ENCODE results near the gene KCNMA1.

KCNMA1 gene

DNA sequence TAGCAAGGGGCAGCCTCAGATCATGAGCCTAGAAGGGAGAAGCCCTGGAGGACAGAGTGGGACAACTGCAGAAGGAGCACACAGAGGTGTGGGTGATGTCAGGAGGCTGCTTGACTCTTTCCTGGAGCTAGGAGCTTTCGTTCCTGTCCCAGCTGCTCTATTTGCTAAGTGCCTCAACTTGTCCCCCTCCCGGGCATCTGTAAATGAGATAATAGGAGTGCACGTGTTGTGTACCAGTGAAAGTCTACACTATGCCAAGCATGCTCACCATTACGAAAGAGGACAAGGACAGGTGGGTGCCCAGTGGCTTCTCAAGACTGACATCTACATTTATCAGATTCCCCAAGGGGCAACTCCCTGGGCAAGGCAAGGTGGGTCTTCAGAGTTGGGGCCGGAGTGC lies 162.7 kb downstream of the KCNMA1 start:
- DNase-seq = no peak

DNA sequence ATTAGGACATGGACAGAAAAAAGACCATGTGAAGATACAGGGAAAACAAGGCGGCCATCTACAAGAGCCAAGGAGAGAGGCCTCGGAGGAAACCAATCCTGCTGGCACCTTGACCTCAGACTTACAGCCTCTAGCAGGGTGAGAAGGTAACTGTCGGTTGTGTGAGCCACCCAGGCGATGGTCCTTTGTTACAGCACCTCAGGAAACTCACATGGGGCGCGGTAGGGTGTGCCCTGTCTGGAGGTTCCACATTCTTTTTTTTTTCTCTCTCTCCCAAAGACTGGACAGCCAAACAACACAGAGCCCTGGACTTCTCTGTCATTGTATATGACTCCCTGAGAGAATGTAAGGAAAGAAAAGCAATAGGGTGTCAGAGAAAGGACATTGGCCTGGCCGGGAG lies 163.2 kb downstream of the KCNMA1 start:
- DNase-seq = no peak

DNA sequence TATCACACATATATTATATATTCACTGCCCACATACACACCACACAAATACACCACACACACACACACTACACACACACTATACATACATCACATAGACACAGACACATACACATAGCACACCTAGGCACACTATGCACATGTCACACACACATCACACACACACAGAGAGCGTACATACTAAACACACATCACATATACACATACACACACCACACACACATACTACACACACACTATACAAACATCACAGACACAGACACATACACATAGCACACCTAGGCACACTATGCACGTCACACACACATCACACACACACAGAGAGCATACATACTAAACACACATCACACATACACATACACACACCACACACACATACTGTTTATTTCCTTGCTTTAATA lies 165.5 kb downstream of the KCNMA1 start:
- no peak for DNase-seq

DNA sequence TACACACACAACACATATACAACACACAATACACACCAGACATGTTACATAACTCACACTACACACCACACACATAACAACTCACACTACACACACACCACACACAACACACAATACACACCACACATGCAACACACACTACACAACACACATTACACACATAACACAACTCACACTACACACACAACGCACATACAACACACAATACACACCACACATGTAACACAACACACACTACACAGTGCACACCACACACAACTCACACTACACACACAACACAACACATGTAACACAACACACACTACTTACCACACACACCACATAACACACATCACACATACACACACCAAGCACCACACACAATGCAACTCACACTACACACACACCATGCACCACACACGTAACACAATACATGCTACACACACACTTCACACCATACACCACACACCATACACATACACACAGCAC lies 166.5 kb downstream of the KCNMA1 start:
- no peak for DNase-seq

DNA sequence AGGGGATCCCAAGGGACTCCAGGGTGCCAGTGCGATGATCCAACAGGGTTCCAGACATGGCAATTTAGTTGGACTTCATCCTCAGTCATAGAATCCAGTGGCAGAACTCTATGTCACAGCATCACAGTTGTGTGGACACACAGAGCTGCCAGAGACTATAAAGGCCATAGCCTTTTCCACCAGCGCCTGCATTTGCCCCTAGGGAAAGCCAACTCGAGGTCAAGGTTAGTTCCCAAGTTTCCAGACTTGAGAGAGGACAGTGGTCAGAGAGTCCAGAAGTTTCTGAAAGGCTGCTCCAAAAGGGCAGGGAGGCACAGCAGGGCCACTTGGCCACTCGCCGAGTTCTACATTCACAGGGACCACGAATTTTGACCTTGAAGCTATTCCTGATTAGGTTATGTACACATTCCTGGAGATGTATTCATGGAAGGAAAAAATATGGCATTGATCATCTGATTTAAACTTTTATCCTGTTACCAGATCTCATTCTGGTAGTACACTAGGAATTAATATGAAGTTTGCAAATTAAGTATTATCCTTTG lies 170.1 kb downstream of the KCNMA1 start:
- DNase-seq = no peak

DNA sequence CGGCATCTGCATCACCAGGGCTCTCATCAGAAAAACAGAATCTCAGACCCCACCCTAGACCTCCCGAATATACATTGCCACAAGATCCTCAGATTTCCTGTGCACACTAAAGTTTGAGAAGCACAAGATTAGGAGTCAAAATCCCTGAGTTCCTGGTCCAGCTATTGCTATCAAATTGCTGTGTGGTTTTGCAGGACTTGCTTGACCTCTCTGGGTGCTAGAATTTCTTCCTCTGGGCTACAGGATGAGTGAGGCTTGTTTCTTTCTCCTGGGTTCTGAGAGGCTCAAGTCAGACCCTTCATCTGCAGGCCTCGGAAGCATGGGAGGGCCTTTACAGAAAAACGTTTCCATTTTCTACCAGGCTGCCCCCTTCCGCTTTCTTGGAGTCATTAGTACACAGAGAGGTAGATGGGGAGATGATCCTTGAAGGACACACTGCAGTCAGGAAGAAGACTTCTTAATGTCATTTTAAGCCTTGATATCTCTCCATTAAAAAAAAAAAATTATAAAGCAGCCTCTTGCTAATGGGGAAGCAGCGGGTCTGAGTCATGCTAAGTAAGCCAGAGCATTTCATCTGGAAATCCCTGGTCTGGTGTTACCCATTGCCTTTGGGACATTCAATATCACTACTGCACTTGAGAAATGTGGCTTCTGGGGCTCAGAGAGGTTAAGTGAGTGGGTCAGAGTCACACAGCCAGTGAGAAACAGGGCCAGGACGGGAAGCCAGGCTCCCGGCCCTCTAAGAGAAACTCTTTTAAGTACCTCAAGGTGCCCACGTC lies 173.5 kb downstream of the KCNMA1 start:
- no peak for DNase-seq

DNA sequence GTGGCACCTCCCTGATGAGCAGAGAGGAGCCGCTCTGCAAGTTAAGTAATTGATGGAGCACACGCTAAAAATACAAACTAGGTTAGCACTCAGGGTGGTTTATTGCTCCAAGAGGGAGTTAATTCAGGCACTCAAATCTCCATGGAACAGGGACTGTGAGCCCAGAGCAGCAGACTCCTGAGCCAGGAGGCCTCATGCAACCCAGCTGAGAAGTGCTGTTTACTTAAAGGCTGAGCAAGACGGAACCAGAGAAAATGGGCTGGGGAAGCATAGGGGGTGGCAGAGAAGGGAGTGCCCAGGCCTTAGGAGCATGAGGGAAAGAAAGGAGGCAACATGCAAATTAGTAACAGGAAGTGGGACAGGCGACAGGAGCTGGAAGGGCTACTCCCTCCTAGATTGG lies 174.1 kb downstream of the KCNMA1 start:
- no peak for DNase-seq

DNA sequence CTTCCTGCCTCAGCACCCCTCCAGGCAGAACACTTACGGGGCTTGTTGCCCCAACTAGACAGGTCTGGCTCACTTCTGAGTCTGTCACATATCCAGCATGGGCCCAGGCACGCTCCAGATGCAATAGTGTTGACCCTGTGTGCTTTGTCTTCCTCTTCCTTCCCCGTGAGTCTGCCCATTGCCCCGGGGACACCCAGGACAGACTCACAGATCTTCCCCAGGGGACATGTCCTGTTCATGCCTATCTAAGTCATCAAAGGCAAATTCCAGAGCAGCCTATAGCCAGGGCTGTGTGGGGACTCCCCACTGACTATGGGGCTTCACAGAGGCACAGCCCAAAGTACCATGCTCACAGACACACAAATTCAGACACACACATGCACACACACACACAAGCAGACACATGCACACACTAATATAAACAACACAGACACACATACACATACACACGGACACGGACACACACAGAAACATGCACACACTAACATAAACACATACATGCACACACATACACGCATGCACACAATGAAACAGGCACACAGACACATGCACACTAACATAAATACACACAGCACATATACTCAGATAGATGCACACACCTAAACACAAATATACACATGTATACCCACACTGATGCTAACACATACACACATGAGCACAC lies 175.8 kb downstream of the KCNMA1 start:
- no peak for DNase-seq

DNA sequence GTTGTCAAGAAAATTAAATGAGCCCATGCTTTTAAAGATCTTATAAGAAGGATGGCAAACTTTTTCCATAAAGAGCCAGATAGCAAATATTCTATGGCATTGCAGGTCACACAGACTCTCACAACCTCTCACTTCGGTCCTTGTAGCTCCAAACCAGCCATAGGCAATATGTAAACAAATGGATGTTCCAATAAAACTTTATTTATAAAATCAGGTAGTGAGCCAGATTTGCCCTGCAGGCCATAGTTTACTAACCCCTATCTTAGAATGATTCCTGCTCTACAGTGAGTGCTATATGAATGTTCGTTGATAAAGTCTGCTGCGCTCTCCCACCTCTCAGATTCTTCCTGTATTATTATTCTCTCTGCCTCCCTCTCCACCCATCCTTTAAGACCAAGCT lies 177.7 kb downstream of the KCNMA1 start:
- DNase-seq = no peak

DNA sequence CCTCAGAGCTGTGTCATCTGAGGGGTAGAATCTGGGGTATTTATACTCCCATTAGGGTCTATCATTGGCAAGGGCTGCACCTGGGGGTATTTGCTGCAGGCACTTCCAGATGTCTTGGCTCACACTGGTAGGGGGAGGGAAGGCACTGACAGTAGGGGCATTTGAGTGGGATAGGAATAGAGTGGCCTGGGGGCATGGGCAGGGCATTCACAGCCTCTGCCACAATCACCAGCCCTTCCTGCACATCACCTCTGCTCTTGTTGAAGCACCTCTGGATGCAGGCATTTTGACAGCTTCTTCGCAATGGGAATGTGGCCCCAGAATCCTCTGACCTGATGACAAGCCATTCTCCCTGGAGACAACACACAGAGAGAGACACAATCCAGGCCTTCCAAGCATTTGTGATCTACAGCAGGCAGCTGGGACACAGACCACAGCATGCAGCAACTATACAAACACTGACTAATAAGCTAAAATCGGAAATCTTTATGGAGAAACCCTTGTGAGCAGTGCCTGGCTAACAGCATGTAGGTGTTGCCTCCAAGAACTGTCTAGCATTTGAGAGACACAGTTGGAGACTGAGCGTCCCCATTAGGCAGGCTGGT lies 178.5 kb downstream of the KCNMA1 start:
- no peak for DNase-seq

DNA sequence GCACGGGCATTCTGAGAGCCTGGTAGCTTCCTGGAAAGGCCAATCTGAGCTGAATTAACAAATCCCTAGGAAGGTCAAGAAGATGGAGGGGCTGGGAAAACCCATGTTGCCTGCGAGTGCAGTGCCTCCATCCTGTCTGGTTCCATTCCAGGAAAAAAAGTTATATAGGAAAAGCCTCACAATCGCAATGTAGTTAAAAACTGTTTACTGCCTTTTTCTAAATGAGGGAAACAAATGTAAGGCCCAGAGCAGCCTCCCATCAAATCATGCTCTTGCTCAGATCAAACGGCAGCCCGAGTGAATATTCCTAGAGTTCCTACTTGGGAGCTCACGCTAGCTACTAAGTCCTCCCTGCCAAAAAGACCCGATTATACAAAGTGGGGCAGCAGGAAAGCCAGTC lies 179.9 kb downstream of the KCNMA1 start:
- no peak for DNase-seq

DNA sequence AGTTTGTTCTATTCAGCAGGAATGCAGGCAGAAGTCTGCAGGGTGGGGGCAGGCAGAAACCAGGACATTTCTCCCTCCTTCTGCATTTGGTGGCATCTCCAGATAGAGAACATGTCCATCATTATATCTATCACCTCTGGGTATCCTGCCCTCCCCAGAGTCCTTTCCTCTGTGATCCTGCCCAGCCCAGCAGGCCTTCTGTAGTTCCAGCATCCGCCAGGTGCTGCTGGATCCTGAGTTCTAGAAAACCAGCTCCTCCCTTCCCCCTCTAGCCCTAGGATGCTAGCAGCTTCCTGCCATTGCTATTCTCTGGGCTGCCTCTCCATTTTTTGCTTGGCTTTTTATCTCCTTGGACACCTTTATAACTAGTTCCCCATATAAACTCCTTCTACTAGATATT lies 180.3 kb downstream of the KCNMA1 start:
- no peak for DNase-seq

DNA sequence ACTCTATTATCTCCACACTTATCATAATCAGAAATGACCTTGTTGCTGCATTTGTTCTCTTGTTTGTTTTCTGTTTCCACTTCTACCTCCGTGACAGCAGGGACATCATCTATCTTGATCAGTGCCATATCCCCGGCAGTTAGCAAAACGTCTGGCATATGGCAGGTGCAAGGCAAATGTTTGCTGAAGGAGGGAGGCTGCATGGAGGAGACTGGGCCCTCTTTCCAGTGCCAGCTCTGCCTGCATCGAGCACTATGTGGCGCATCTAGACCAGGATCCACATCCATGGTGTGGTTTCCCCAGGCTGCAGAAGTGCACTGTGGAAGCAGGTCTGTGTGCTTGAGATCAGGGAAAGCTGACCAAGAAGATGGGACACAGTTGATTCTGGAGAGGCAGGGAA lies 181.2 kb downstream of the KCNMA1 start:
- no peak for DNase-seq

DNA sequence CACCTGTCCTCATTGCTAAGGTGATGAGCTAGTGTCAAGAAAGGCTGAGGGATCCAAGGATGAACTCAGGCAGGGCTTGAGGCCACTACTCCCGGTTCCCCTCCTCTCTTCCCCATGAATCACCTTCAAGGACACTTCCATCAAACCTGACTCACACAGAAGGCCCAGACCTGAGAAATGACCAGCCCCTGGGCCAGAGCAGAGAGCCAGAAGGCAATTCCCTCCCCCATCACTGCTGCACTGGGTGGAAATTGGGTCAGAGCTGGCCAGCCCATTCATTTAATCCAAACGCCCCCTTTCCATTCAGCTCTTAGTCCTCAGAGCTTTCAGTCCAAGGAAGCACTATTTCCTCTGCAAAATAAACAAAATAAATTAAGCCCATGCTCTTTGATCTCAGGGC lies 182.0 kb downstream of the KCNMA1 start:
- no peak for DNase-seq

DNA sequence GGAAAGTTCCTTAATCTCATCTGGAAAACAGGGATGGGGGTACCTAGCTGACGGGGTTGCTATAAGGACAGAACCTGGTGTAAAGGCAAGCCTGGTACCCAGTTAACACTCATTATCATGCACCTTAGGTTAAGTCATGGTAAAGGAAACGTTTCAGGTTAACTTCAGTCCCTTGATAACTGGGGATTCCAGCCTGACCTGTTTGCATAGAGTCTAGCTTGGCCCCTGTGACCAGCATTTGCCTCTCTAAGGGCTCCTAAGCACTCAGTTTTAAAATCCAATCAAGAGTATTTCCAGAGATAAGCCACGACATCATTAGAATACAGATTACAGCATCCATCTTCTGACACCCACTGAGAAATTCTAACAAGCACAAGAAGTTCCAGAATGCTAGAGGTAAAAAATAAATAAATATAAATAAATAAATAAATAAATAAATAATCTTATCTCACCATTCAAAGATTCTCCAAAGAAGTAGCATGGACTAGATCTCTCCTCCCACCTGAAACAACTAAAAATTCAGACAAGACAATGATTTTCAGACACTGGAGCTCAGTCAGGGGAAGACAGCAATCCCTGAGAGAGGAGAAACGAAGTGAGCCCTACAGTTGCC lies 184.6 kb downstream of the KCNMA1 start:
- DNase-seq = no peak

DNA sequence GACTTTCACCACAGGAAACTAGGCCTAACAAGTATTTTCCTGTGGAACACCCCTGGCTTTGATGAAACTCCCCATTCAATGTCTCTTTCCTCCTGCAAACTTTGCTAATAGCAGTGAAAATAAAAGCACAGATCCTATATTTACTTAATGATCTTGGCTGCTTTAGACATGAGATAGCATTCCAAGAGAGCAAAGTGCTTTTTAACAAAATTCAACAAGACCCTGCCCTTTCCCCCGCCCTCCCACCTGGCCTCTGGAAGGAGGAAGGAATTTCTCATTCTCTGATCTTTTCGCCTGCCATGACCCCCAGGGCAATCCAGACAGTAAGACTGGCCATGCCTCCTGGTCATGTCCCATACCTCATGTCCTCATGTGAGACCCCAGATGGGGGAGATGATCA lies 185.7 kb downstream of the KCNMA1 start:
- no peak for DNase-seq

DNA sequence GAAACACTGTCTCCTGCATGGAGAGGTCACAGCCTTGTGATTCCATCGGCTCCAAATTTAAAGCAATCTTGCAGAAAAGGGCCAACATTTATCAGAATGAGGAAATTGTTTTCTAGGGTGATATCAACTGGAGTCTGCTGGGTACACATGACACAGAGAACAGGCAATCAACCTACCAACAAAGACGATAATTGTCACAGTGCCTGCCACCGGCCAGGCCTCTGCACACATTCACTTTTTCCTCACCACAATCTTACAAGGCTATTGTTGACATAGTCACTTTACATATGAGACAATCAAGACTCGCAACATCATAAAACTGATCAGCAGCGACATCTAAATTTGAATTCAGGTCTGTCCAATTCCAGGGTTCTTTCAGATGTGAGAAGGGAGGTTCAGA lies 189.4 kb downstream of the KCNMA1 start:
- DNase-seq = no peak

DNA sequence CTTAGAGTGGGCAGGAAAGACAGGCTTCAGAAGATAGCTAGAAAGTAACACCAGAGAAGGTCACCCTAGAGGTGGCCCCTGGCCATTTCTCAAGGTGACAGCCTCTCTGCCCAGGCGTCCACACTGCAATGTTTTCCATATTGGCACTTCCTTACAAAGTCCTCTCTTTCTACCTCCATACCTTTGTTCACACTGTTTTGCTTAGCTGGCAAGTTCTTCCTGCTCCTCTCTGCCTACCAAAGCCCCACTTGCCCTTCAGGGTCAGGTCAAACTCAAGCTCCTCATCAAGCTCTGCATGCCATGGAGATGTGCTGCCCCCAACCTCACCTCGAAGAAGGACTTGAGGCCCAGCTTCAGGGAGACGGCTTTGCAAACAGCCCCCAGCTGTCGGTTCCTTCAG lies 190.9 kb downstream of the KCNMA1 start:
- no peak for DNase-seq

DNA sequence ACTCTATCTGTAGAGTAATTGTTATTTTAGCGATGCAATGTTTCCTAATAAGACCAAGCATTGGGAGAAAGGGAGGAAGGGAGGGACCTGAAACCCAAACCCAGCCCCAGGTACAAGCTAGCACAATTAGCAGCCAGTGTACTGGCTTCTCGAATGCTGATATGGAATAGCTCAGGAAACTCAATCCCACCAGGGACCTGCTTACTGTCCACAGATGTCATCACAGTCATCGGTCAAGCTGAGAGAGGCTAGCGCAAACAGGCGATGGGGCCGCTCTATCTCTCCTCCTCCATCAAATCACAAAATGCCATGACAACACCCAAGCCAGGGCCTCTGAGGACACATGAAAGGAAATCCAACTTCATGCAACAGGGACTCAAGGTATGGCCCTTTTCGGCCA lies 192.1 kb downstream of the KCNMA1 start:
- no peak for DNase-seq

DNA sequence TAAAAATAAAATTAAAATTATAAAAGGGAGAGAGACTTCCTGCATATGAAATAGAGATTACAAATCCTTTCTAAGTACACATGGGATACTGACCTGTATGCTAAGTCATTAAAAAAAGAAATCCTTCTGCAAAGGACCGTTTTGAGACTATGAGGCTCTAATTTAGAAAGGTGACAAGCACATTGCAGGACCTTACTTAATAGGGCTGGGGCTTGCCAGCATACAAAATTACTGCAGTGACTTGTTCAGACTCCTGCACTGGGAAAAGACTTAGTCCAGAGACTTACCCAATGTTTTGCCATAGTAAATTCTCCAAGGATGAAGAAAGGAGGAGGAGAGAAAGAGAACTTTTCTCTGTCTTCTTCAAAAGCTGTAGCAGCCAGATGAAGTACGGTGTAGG lies 193.6 kb downstream of the KCNMA1 start:
- DNase-seq = no peak

DNA sequence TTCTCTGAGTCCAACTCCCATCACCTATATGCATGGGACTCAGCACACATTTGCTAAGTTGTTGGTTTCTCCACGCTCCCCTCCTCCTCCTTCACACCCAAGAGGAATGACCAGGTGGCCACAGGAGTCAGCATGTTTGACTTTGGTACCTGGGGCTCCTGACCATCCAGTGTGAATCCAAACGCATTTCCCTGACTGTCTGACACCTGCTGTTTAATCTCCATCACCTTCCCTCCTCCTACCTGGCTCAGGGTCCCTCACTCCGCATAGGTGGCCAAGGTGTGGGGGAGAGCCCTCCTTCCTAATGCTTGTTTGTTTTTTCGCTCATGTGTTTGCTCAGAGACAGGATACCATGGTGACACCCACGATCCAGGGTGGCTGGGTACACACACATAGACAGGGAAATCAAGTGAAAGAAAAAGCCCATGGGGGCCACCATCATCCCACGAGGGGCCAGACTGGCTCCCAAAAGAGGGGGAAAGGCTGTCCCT lies 194.9 kb downstream of the KCNMA1 start:
- no peak for DNase-seq

DNA sequence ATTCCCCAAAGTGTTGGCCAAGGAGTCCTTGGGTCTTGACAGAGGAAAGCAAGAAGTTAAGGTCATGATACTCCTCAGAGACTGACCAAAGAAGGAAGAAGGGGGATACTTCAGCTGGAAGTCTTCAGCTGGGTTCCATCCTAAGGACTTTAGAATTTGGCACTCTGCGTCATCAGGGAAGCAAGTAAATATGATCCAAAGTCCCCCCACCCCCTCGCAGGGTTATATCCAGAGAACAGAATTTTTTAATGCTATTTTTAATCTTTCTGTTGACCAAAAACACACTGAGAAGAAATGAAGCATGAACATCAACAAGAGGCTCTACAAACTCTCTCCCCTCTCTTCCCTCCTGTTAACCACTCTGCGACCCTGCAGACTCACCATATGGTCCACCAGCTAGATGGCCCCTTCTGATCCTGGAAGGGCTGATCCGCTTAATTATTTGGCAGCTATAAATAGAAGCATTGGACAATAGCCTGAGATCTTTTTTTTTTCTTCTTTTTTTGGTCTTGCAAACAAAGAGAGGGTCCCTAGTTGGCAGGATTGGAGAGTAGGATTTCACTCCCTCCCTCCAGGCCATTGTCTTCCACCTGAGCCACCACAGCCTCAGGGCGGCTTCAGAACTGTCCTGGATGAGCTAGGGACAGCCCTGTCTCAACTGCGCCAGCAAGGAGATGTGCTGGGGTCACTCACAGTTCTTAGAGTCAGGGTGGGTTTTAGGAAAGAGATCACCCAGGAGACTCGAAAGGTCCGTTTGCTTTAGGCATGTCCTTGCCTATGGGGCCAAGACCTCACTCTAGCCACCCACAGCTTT lies 196.0 kb downstream of the KCNMA1 start:
- DNase-seq = no peak
